Measurements from ENCODE around the gene RGMB.
"Not testable (repeated sequence)": the region's sequence is repeated elsewhere in the genome, so short reads cannot be mapped to it uniquely, and the experiment has no call there.

The RGMB gene, protein sequence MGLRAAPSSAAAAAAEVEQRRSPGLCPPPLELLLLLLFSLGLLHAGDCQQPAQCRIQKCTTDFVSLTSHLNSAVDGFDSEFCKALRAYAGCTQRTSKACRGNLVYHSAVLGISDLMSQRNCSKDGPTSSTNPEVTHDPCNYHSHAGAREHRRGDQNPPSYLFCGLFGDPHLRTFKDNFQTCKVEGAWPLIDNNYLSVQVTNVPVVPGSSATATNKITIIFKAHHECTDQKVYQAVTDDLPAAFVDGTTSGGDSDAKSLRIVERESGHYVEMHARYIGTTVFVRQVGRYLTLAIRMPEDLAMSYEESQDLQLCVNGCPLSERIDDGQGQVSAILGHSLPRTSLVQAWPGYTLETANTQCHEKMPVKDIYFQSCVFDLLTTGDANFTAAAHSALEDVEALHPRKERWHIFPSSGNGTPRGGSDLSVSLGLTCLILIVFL
- total RNA-seq: 11.0 to 35.0 (median 14.9) reads per million in 3 experiments

DNA sequence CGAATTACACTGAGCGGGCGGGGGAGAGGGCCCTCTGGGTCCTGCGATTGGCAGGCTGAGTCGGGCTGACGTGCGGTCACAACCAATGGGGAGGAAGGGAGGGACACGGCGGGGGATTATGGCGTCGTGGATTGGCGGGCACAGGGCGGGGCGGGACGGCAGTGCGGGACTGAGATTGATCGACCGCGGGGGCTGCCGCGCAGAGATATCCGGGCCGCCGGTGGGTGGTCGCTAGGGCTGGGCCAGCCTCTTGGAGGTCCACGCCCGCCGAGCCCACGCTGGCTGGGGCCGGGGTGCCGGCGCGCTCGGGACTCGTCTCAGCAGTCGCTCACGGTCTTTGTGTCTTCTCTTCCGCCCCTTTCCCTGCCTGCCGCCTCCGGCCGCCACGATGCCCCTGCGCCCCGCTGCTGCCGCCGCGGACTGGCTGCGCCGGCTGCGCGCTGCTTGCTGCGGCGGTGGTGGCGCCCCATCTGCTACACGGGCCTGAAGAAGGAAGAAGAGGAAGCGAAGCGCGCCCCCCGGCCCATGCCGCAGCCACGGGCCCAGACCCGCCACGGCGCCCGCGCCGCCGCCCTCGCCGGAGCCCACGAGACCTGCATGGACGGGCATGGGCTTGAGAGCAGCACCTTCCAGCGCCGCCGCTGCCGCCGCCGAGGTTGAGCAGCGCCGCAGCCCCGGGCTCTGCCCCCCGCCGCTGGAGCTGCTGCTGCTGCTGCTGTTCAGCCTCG is at the start of gene RGMB:
TSS of gene RGMB (plus strand) at position 200 of the 728 bp plus-strand sequence. CDS start at position 608, 408 bp downstream.
- peak; percentile 87 for DNase-seq

DNA sequence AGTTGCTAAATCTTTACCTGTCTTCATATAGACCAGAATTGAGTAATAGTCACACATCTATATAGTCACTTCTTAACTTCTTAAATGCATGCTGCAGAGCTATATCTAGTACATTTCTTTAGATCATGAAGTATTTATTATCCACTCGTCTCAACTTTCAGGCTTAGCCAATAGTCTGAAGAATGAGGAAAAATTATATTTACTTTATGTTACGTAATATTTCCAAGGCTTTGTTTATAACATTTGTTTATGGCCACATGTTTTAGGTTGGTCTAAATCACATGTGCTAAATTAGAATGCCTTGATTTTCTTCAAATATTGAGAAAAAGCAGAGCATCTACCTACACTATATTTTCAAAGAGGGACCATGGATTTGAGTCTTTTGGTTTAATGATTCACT is 47.2 kb upstream of the RGMB start:
- no peak for DNase-seq

DNA sequence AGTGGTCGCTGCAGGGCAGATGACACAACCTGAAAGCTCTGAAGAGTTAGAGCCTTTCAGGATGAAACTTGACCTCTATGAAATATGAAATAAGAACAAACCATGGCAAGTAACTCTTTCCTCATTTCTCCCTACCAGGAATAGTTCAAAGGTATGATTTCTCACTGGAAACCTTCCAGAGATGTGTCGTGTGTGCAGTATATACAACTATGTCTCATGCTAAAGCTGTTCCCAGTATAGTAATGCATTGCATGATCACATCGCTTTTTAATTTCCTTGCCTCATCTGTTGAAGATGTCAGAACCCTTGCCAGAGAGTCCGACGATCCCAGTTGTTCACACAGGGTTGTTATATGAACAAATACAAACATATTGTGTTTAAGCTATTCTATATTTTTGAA is 45.8 kb upstream of the RGMB start:
- no peak for DNase-seq

DNA sequence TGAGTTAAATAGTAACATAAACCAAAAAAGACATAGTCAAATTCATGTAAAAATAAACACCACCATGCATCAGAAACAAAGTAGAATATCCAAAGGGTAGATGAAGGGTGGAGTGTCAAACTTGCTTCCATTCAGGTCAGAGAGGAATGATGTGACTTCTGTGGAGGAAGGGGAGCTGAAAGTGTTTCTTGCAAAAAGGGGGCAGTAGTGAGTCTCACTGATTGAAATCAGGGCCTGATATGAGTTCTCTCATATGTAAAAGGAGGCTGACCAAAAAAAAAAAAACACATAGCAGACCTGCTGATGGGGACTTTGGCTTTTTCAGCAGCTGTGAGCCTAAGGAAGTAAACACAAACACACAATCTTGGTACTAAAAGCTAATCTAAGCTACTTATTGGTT is 38.8 kb upstream of the RGMB start:
- DNase-seq: no peak

DNA sequence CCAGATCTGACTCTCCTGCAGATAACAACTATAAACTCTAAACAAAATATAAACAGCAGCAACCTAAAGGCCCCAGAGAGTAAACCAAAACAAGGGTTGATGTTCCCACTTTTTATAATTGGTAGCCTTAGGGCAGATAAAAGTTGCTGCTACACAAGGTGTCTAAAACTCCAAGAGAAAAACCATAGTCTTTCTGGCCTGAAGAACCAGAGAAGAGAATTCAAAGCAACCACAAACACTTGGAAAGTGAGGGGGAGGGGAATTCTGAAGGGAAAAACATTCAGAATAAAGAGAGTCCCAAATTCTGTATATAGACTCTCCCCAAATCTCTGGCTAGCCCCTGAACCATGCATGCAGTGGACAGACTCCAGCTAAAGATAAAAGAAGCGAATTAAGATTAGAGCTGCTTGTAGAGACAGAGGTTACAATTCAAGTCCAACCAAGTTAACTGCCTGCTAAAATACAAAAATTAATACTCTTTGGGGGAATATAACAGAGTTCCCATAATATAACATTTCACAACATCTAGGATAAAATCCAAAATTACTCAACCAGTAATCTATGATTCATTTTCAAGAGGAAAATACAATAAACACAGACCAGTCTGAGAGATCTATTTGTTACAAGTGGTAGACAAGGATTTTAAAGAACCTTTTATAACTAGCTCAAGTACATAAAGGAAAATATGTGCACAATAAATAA is 37.5 kb upstream of the RGMB start:
- no peak for DNase-seq

DNA sequence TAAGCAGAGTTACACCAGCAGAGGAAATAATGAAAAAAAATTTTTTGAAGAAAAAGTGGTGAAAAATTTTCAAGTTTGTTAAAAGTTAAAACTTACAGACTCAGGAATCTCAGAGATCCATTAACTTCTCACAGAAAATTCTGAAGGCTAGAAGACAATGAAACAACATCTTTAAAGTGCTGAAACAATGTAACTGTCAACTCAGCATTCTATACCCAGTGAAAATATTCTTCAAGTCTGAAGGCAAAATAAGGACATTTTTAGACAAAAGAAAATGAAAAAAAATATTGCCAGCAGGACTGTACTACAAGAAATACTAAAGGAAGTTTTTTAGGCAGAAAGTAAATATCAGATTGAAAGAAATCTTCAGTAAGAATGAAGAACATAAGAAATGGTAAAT is 36.7 kb upstream of the RGMB start:
- no peak for DNase-seq

DNA sequence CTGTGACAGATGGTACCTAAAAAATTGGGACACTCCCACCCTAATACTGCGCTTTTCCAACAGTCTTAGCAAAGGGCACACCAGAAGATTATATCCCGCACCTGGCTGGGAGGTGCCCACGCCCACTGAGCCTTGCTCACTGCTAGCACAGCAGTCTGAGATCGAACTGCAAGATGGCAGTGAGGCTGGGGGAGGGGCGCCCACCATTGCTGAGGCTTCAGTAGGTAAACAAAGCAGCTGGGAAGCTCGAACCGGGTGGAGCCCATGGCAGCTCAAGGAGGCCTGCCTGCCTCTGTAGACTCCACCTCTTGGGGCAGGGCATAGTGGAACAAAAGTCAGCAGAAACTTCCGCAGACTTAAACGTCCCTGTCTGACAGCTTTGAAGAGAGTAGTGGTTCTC is 36.0 kb upstream of the RGMB start:
- DNase-seq: not testable (repeated sequence)

DNA sequence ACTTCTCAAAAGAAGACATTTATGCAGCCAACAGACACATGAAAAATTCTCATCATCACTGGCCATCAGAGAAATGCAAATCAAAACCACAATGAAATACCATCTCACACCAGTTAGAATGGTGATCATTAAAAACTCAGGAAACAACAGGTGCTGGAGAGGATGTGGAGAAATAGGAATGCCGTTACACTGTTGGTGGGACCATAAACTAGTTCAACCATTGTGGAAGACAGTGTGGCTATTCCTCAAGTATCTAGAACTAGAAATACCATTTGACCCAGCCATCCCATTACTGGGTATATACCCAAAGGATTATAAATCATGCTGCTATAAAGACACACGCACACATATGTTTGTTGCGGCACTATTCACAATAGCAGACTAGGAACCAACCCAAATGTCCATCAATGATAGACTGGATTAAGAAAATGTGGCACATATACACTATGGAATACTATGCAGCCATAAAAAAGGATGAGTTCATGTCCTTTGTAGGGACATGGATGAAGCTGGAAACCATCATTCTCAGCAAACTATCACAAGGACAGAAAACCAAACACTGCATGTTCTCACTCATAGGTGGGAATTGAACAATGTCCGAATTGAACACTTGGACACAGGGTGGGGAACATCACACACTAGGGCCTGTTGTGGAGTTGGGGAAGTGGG is 34.8 kb upstream of the RGMB start:
- DNase-seq: not testable (repeated sequence)

DNA sequence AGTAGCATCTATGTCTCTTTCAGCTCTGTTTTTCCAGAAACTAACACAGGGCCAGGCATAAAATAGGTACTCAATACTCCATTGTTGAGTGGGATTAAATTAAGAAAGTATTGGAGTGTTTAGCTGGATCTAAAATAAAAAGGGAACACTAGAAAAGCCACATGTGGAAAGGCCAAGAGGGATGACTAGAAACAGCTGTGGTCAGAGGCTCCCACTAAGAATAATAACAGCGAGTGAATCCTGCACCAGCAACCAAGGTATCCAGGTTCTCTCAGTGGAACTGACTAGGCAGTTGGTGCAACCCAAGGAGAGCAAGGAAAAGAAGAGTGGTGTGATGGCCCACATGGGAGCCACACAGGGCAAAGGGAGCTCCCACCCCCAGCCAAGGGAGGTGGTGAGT is 31.5 kb upstream of the RGMB start:
- no peak for DNase-seq

DNA sequence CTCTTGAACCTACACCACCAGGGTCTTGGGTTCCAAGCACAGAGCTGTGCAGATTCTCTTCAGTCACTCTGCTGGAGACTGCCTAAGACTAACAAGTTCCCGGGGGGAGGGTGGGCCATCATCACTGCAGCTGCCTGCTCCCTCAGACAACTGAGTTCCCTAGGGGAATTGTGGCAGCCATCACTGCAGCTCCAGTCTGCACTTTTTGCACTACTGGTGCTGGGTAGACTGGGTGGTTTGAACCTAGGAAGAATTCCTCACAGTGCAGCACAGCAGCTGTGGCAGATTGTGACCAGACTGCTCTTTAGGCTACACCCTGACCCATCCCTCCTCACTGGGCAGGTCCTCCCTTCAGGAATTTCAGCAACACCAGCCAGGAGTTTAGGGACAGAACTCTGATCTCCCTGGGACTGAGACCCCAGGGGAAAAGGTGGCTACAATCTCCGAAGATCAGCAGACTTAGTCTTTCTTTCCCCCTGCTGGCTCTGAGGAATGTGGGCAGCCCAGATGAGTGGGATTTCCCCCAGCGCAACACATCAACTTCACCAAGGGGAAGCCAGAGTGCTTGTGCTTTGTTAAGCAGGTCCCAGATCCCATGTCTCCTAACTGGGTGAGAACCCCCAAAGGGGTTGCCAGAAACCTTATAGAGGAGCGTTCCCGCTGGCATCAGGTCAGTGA is 30.9 kb upstream of the RGMB start:
- no peak for DNase-seq

DNA sequence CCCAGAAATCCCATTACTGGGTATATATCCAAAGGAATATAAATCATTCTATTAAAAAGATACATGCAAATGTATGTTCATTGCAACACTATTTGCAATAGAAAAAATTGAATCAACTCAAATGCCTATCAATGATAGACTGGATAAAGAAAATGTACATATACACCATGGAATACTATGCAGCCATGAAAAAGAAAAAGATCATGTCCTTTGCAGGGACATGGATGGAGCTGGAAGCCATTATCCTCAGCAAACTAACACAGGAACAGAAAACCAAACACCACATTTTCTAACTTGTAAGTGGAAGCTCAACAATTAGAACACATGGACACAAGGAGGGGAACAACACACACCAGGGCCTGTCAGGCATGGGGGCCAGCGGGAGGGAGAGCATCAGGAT is 25.2 kb upstream of the RGMB start:
- not testable (repeated sequence) for DNase-seq

DNA sequence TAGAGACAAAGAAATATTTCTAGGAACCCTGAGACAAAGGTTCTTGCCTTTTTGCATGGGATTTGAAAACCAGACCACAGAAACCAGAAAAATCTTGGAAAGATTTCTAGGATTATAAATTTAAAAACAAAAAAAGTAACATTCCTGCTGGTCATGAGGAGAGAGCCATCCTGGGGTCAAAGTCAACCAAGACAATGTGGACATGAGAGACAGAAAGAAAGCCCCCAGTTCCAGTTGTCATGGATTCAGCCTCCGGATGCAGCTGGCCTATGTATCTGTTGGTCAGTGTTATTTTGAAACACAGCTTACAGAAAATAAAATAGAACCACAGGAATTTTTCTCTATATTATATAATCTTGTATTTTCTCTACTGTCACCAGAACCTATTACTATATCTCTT is 24.4 kb upstream of the RGMB start:
- no peak for DNase-seq

DNA sequence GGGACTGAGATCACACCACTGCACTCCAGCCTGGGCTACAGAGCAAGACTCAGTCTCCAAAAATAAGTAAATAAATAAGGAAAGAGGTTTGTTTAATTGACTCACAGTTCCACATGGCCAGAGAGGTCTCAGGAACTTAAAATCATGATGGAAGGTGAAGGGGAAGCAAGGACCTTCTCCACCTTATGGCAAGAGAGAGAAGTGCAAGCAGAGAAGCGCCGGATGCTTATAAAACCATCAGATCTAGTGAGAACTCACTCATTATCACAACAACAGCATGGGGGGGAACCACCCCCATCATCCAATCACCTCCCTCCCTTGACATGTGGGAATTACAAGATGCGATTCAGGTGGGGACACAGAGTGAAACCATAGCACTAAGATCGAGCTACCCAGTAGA is 22.8 kb upstream of the RGMB start:
- DNase-seq: no peak

DNA sequence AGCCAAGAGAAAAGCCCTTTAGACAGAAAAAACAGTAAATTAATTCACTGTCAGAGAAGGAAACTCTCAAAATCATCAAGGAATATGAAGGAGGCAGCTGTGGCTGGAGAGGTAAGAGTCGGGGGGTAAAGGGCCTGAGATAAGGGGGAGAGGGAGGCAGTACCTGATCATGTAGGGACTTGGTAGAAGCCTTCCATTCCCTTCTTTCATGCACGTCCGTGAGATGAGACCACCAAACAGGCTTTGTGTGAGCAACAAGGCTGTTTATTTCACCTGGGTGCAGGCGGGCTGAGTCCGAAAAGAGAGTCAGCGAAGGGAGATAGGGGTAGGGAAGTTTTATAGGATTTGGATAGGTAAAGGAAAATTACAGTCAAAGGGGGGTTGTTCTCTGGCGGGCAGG is 21.1 kb upstream of the RGMB start:
- DNase-seq: not testable (repeated sequence)

DNA sequence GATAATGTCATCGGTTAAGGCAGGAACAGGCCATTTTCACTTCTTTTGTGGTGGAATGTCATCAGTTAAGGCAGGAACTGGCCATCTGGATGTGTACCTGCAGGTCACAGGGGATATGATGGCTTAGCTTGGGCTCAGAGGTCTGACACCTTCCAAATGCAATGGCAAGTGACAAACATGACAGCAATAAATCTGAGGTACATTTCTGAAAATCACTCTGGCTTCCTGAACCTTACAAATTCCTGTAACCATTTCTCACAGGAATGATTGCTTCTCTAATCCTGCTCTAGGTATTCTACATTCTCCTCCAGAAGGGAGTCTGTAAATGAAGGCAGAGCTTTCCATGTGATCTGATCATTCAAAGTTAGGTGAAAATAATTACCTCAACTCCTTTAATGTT is 20.7 kb upstream of the RGMB start:
- not testable (repeated sequence) for DNase-seq

DNA sequence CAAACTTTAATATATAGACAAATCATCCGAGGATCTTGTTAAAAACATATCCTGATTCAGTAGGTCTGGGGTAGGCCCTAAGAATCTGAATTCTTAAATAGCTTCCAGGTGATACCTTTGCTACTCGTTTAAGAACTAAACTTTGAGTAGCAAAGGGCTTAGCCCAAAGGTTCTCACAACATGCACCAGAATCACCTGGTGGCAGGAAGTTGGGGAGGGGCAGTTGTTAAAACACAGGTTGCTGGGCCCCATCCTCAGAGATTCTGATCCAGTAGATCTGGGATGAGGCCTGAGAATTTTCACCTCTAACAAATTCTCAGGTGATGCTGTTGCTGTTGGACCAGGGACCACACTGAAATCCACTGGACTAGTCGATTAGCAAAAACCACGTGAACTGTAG is 20.0 kb upstream of the RGMB start:
- DNase-seq: no peak

DNA sequence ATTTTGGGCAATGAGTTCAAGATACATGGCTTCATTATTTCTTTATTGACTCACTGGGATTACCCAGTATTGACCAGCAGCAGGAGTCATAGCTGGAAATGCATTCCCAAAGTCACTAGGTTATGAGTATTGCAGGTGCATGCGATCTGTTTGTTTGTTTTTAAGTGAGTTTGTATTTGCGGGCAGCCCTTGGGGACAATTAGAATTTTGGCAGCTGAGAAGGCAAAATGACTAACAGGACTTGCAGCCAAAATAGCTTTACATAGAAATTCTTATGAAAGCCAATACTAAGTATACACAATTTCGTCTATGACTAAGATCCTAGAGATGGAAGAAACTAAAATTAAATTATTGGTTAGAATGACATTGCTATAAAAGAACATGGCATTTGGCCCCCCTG is 18.1 kb upstream of the RGMB start:
- DNase-seq: no peak

DNA sequence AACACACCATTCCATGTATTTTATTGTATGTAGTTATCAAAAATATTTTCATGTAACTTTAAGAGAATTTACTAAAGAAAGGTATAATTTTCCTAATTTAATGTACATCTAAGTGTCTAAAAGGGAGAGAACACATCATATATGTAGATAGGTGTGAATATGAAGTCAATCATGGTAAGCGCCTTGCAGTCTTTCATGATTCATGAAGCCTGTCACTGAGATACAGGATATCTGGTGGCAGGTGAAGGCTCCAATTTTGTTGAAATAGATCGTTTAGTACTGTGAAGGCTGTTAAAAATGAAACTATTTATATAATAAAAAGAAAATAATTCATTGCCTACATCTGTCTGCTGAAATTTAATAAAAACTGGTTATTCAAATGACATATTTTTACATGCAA is 15.5 kb upstream of the RGMB start:
- no peak for DNase-seq

DNA sequence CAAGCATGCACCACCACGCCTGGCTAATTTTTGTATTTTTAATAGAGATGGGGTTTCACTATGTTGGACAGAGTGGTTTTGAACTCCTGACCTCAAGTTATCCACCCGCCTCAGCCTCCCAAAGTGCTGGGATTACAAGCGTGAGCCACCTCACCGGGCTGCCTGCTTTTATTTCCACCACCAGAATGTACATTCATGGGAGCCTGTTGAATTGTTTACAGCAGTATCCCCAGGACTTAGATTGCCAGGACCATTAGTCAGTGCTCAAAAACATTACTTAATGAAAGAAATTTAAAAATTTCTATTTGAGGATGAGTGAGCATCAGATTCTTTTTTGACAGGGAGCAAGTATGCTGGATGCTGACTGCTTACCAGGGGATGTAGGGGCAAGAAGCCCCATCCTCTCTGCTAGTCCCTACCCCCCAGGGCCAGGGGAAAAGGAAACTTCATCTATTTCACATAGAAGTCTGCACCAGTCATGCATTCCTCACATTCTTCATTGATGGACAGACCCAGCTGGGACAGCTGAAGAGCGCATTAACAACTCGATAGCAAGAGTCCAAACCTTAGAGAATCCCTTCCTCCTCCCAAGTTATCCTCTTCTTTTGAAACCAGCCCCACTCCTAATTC is 10.3 kb upstream of the RGMB start:
- DNase-seq: no peak

DNA sequence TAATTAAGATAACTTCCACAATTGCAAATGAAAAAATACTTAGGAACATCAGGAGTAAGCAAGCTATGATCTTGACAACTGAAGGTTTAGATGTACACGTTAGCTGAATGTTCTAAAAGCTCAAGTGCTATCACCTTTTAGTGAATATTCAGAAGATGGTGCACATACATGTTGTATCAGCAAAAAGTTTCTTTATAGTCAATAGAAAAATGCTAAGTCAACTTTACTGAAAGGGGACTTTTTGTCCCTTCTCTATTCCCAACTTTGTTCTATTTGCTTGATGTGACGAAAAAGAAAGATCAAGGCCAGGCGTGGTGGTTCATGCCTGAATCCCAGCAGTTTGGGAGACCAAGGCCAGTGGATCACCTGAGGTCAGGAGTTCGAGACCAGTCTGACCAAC is 7.6 kb upstream of the RGMB start:
- DNase-seq: no peak

DNA sequence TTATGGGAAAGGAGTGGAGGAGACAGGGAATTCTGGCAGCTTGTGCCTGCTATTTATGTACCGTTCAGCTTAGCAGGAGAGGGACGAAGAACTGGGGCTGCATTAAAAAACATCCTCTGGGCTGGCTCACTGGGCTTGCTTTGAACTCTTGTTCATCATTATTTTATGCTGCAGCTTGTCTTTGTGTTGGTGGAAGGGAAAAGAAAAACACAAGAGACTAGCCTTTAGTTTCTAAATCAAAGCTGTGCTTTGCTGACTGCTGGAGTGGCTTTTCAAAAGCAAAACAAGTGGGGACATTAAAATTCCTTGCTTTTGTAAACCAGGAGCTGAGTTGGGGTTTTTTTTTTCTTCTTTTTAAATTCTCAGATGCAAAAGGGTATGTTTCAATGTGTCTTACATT is 5.9 kb upstream of the RGMB start:
- DNase-seq: no peak

Data from central memory CD4-positive, alpha-beta T cell (primary cell).